OCI-LY1 (cell line): Measurements from ENCODE around the gene STRC.
"Not testable (repeated sequence)": the region's sequence is repeated elsewhere in the genome, so short reads cannot be mapped to it uniquely, and the experiment has no call there.

ENCODE experiments used
- H2AFZ ChIP-seq: fragments of 200-600 bp; sonication (generic), shearing (Covaris generic); 2 replicates; pipeline ENCODE4 v1.6.0; 2014; ENCODE audit warnings: antibody characterized with exemption, mild to moderate bottlenecking, low read length
- H3F3A ChIP-seq: fragments of 200-600 bp; sonication (generic), shearing (Covaris generic); 2 replicates; pipeline ENCODE4 v1.6.0; 2014; ENCODE audit warnings: mild to moderate bottlenecking, antibody characterized with exemption, low read length, moderate library complexity; ENCODE audit not compliant: insufficient read depth
- H3K27ac ChIP-seq: fragments of 200-600 bp; sonication (generic); 2 replicates; pipeline ENCODE4 v1.5.1; 2014; ENCODE audit warnings: low read length, mixed run types, mild to moderate bottlenecking, low read depth; ENCODE audit not compliant: poor library complexity, severe bottlenecking
- H3K27me3 ChIP-seq: fragments of 200-600 bp; sonication (generic); 2 replicates; pipeline ENCODE4 v1.6.0; 2014; ENCODE audit warnings: antibody characterized with exemption, mild to moderate bottlenecking, low read length, moderate library complexity; ENCODE audit not compliant: insufficient read depth
- H3K36me3 ChIP-seq: fragments of 200-600 bp; sonication (generic); 2 replicates; pipeline ENCODE4 v1.6.1; 2014; ENCODE audit warnings: mild to moderate bottlenecking, antibody characterized with exemption, low read length, moderate library complexity, mixed read lengths; ENCODE audit not compliant: insufficient read depth
- H3K4me1 ChIP-seq: fragments of 200-600 bp; sonication (generic); 2 replicates; pipeline ENCODE4 v1.5.1; 2014; ENCODE audit warnings: mild to moderate bottlenecking, low read length, moderate library complexity; ENCODE audit not compliant: insufficient read depth, severe bottlenecking
- H3K4me2 ChIP-seq: fragments of 200-600 bp; sonication (generic), shearing (Covaris generic); 2 replicates; pipeline ENCODE4 v1.6.1; 2014; ENCODE audit warnings: low read length
- H3K4me3 ChIP-seq: fragments of 200-600 bp; sonication (generic); 2 replicates; pipeline ENCODE4 v1.5.1; 2014; ENCODE audit warnings: low read length, low read depth, mild to moderate bottlenecking, mixed read lengths; ENCODE audit not compliant: poor library complexity, severe bottlenecking
- H3K79me2 ChIP-seq: fragments of 200-600 bp; shearing (Covaris generic); 2 replicates; pipeline ENCODE4 v1.6.1; 2016; ENCODE audit warnings: mixed run types, low read length, mixed read lengths; ENCODE audit not compliant: insufficient read depth
- H3K9ac ChIP-seq: fragments of 200-600 bp; sonication (generic), shearing (Covaris generic); 2 replicates; pipeline ENCODE4 v1.6.1; 2014; ENCODE audit warnings: mild to moderate bottlenecking, low read length, mixed read lengths
- H3K9me2 ChIP-seq: fragments of 200-600 bp; sonication (generic), shearing (Covaris generic); 2 replicates; pipeline ENCODE4 v1.6.1; 2014; ENCODE audit warnings: low read depth, mild to moderate bottlenecking, low read length, mixed read lengths
- H3K9me3 ChIP-seq: fragments of 200-600 bp; shearing (Covaris generic); 2 replicates; pipeline ENCODE4 v1.6.1; 2014; ENCODE audit warnings: low read length, mixed read lengths
- H4K20me1 ChIP-seq: fragments of 200-600 bp; sonication (generic), shearing (Covaris generic); 2 replicates; pipeline ENCODE4 v1.6.0; 2016; ENCODE audit warnings: mild to moderate bottlenecking, low read length; ENCODE audit not compliant: insufficient read depth

Gene STRC

DNA sequence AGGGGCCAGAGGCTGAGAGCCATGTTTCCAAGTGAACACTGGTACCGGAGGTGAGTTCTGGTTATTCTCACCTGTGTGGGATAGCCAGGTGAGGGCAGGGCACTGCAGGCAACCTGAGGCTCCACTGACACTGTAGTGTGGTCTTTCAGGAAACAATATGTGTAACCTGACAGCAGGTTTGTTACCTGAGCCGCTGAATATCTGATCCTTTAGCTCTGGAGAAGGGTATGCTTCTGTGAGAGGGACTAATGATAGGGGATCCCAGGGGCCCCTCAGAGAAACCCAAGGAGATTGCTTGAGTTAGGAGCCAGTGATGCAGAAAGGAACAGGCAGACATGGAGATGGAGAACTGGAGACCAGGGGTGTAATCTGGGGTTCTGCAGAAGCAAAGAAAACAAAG, at the start of gene STRC:
STRC (minus strand) TSS at position 101 of the 400 bp plus-strand sequence; CDS start at position 23, 78 bp downstream.
- H3K9me2 ChIP-seq, H3K36me3 ChIP-seq, H3K9ac ChIP-seq, H3K79me2 ChIP-seq, H2AFZ ChIP-seq, H3F3A ChIP-seq, H3K4me2 ChIP-seq, H3K4me3 ChIP-seq, H3K9me3 ChIP-seq, H3K4me1 ChIP-seq, H3K27ac ChIP-seq, H4K20me1 ChIP-seq, H3K27me3 ChIP-seq: not testable (repeated sequence)

DNA sequence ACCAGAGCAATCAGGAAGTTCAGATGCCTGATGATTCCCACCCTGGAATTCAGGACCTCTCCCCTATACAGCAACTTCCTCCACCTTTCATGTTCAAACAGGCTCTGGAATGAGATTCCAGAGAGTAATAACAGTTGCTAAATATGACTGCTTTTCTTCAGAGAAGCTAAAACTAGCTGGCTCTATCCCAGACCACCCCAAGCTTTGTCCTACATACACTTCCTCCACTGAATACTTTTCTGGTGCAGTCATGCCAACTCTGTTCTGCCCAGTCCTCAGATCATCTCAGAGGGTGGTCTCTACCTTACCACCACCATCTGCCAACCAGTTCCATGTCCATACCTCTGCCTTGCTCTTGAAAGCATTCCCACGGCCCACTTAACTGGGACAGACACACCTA, 47.6 kb upstream of the STRC start:
- H3K4me1 ChIP-seq, H3K27ac ChIP-seq, H3F3A ChIP-seq, H3K4me3 ChIP-seq, H3K9me2 ChIP-seq, H3K27me3 ChIP-seq, H3K36me3 ChIP-seq, H2AFZ ChIP-seq, H3K9ac ChIP-seq, H4K20me1 ChIP-seq, H3K9me3 ChIP-seq, H3K4me2 ChIP-seq, H3K79me2 ChIP-seq: not testable (repeated sequence)

DNA sequence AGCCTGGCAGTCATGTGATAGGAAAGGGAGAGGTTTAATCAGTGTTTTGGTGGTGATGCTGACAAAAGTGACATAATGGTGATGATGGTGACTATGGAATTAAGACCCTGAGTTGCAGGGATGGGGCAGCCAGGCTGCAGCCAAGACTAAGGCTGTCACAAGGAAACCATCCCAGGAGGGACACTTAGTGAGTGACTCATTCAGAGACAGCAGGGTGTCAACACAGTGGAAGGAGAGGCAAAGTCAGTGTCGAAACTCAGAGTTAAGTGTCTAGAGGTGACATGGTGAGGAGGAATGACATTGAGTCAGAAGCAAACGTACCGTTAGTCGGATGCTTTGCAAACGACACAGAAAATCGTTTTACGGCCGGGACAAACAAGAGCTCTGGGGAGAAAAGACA, 44.7 kb upstream of the STRC start:
- not testable (repeated sequence) for H3K27me3 ChIP-seq, H3K9ac ChIP-seq, H3F3A ChIP-seq, H3K9me2 ChIP-seq, H3K4me2 ChIP-seq, H3K27ac ChIP-seq, H4K20me1 ChIP-seq, H3K4me3 ChIP-seq, H3K79me2 ChIP-seq, H2AFZ ChIP-seq, H3K4me1 ChIP-seq, H3K9me3 ChIP-seq, H3K36me3 ChIP-seq

DNA sequence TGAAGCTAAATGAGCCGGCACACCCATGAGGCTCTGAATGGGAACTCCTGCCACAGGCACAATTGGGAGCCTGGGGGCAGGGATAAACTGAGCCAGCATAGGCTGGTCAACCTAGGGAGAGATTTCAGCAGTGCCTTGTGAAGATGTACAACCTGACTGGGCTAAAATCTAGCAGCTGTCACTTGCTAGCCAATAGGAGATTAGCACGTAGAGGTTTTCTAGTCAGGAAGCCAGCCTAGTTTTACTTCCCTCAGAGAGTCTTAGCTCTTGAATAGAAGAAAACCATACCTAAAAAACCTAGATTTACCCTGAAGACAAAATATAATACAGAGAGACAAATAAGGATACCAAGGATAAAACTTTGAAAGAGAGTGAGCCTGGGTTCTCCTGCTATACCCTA, 43.7 kb upstream of the STRC start:
- H3K4me3 ChIP-seq, H3K79me2 ChIP-seq, H3K9me3 ChIP-seq, H3K4me2 ChIP-seq, H3K9ac ChIP-seq, H3K36me3 ChIP-seq, H2AFZ ChIP-seq, H4K20me1 ChIP-seq, H3K27ac ChIP-seq, H3K4me1 ChIP-seq, H3F3A ChIP-seq, H3K27me3 ChIP-seq, H3K9me2 ChIP-seq: not testable (repeated sequence)

DNA sequence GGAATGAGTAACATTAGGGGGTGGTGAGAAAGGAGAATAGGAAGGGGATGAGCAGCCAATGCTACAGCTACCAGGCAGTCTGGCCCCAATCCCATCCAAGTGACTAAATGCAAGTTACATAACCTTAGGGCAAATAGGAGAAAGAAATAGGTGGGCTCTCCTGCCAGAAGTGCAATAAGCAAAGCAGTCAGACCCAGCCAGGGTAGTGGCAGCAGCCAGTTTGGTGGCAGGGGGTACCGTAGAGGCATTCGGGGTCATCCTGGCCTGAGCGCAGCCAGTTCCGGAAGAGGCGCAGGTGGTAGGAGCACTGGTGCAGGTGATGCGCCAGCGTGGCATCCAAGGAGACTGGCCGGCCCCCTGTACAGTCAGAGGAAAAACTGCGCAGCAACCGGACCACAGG, 41.1 kb upstream of the STRC start:
- H3K9ac ChIP-seq, H2AFZ ChIP-seq, H3K4me3 ChIP-seq, H3K27ac ChIP-seq, H3F3A ChIP-seq, H3K79me2 ChIP-seq, H4K20me1 ChIP-seq, H3K36me3 ChIP-seq, H3K9me3 ChIP-seq, H3K4me1 ChIP-seq, H3K9me2 ChIP-seq, H3K27me3 ChIP-seq, H3K4me2 ChIP-seq: not testable (repeated sequence)

DNA sequence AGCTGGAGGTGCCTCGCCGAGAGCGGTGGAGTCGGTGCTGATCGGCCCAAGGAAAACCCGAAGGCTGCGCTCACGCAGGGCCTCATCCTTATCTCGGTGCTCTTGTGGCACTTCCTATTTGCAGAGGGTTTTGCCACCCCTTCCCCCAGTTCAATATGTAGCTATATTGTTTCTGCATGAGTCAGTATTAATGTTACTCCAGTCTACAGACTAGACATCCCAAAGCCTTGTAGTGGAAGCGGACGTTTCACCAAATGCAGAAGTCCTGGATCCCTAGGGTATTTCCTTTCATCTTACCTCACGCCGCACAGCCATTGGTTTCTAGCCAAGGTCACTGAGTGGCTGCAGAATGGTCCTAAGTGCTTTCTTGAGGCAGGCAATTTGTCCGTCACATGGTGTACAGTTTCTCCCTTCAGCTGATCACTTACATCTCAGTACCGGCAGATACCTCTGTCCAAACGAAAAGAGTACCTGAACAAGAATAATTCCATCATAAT, 30.9 kb upstream of the STRC start:
- not testable (repeated sequence) for H2AFZ ChIP-seq

More for the DNA sequence above, 30.9 kb upstream of the STRC start:
- not testable (repeated sequence) for H3K27me3 ChIP-seq, H3K9ac ChIP-seq, H3K36me3 ChIP-seq, H3K79me2 ChIP-seq, H4K20me1 ChIP-seq, H3K9me2 ChIP-seq, H3K27ac ChIP-seq, H3K4me1 ChIP-seq, H3K4me3 ChIP-seq, H3K4me2 ChIP-seq, H3F3A ChIP-seq, H3K9me3 ChIP-seq
